ENCODE measurements around the gene ITFG1. TPM values are rescaled to one million over a fixed set of nuclear protein-coding genes. Genes with fewer than 3 reads are reported as not detected.

Gene ITFG1
- total RNA-seq, 4 donors from 2014 or later: 27.4 to 47.0 (median 36.9) TPM

- 80% methylated on average over 6 of the region's 6 CpGs for WGBS
- no peaks in the 10 kb centered on the region for H3K27me3 ChIP-seq
- peaks cover 7% of the 10 kb centered on the region for H3K4me1 ChIP-seq
- no peak for DNase-seq (ENCODE audit: low spot score in 2 of 2)
- H3K4me3 ChIP-seq: no peak overlapping the region
- H3K27ac ChIP-seq: no peak overlapping the region
- H3K9me3 ChIP-seq: no peaks in the 10 kb centered on the region
- peaks cover 3% of the 10 kb centered on the region for H3K36me3 ChIP-seq
- no peak for TF ChIP-seq EP300 (IDR thresholded peaks at IDR 0.05)
Measured at GRCh38 chr16:47481698-47482374, 21.0 kb upstream of the ITFG1 start.

- Histone ChIP-seq H3K9me3 (no peaks in the 10 kb centered on the region), H3K27me3 (no peaks in the 10 kb centered on the region), H3K36me3 (no peaks in the 10 kb centered on the region), H3K4me1 (peaks cover 16% of the 10 kb centered on the region), H3K4me3 (no peak overlapping the region), H3K27ac (no peak overlapping the region)
- TF ChIP-seq EP300 (IDR thresholded peaks at IDR 0.05) (no peak), POLR2A (IDR thresholded peaks at IDR 0.05) (no peak), POLR2AphosphoS5 (IDR thresholded peaks at IDR 0.05) (no peak), CTCF (IDR thresholded peaks at IDR 0.05) (no peak)
- DNase-seq (ENCODE audit: low spot score in 2 of 2): no peak
- 99% methylated on average over 3 of the region's 3 CpGs for WGBS
Measured at GRCh38 chr16:47480410-47480809, 19.5 kb upstream of the ITFG1 start.

GRCh38 chr16:47477679-47478078 is 16.8 kb upstream of the ITFG1 start:
- TF ChIP-seq POLR2A (IDR thresholded peaks at IDR 0.05) (no peak), EP300 (IDR thresholded peaks at IDR 0.05) (no peak), CTCF (IDR thresholded peaks at IDR 0.05) (no peak), POLR2AphosphoS5 (IDR thresholded peaks at IDR 0.05) (no peak)
- DNase-seq (ENCODE audit: low spot score in 2 of 2): no peak

GRCh38 chr16:47476654-47477345 is 15.9 kb upstream of the ITFG1 start:
- no peak for DNase-seq (ENCODE audit: low spot score in 2 of 2)
- Histone ChIP-seq H3K27me3 (no peaks in the 10 kb centered on the region), H3K4me1 (peaks cover 16% of the 10 kb centered on the region), H3K27ac (no peak overlapping the region), H3K36me3 (no peaks in the 10 kb centered on the region), H3K9me3 (no peaks in the 10 kb centered on the region), H3K4me3 (no peak overlapping the region)
- TF ChIP-seq EP300 (IDR thresholded peaks at IDR 0.05) (no peak), CTCF (IDR thresholded peaks at IDR 0.05) (no peak), POLR2AphosphoS5 (IDR thresholded peaks at IDR 0.05) (no peak), POLR2A (IDR thresholded peaks at IDR 0.05) (no peak)

More at GRCh38 chr16:47477679-47478078, 16.8 kb upstream of the ITFG1 start:
- Histone ChIP-seq H3K4me3 (no peak overlapping the region), H3K9me3 (no peaks in the 10 kb centered on the region), H3K27ac (no peak overlapping the region), H3K4me1 (peaks cover 16% of the 10 kb centered on the region), H3K36me3 (no peaks in the 10 kb centered on the region), H3K27me3 (no peaks in the 10 kb centered on the region)
- WGBS: 71% methylated on average over 1 of the region's 1 CpG

- no peak overlapping the region for H3K27ac ChIP-seq
- 40% methylated on average over 1 of the region's 1 CpG for WGBS
- TF ChIP-seq POLR2AphosphoS5 (IDR thresholded peaks at IDR 0.05) (no peak), CTCF (IDR thresholded peaks at IDR 0.05) (no peak), EP300 (IDR thresholded peaks at IDR 0.05) (no peak), POLR2A (IDR thresholded peaks at IDR 0.05) (no peak)
Measured at GRCh38 chr16:47475786-47476185, 14.9 kb upstream of the ITFG1 start.

More at GRCh38 chr16:47475786-47476185, 14.9 kb upstream of the ITFG1 start:
- Histone ChIP-seq H3K4me1 (peaks cover 16% of the 10 kb centered on the region), H3K36me3 (no peaks in the 10 kb centered on the region), H3K27me3 (no peaks in the 10 kb centered on the region), H3K4me3 (no peak overlapping the region), H3K9me3 (no peaks in the 10 kb centered on the region)
- no peak for DNase-seq (ENCODE audit: low spot score in 2 of 2)

Measured in suprapubic skin (tissue), 4 donors.